HG03159 (cell line): ENCODE results near the gene FBXO15.

ENCODE experiments used
- ATAC-seq: cut with Tn5 transposase; IDR thresholded peaks from one replicate; pipeline ENCODE4 v1.9.1; 2021; ENCODE audit warnings: mild to moderate bottlenecking, moderate library complexity; ENCODE audit not compliant: unreplicated experiment

The FBXO15 gene

GRCh38 chr18:74064510-74064909 lies 83.1 kb downstream of the FBXO15 start:
- no peak for ATAC-seq

GRCh38 chr18:74063557-74063956 lies 84.1 kb downstream of the FBXO15 start:
- ATAC-seq, result no peak

GRCh38 chr18:74063023-74063422 lies 84.6 kb downstream of the FBXO15 start:
- peak; percentile 76 for ATAC-seq

GRCh38 chr18:74062037-74062436 lies 85.6 kb downstream of the FBXO15 start:
- ATAC-seq, result no peak

- ATAC-seq, result no peak
These were observed 87.1 kb downstream of the FBXO15 start for GRCh38 chr18:74060579-74060978.

GRCh38 chr18:74050807-74051206 lies 96.8 kb downstream of the FBXO15 start:
- no peak for ATAC-seq

- peak; percentile 86 for ATAC-seq
These were observed 106.9 kb downstream of the FBXO15 start for GRCh38 chr18:74040459-74041332.

GRCh38 chr18:74040008-74040407 lies 107.6 kb downstream of the FBXO15 start:
- ATAC-seq, result no peak

GRCh38 chr18:74029161-74029560 lies 118.5 kb downstream of the FBXO15 start:
- no peak for ATAC-seq
